HEK293 (cell line): ENCODE results near the gene ZC3H7B.

Experiments
- CTCF ChIA-PET: fragments of 350-600 bp; formaldehyde crosslinking; extraction: SDS; loops from one replicate; lab custom pipeline; 2021; ENCODE audit warnings: antibody characterized with exemption; lab: Yijun Ruan, JAX
- POLR2A ChIA-PET: fragments of 300-600 bp; formaldehyde crosslinking; extraction: SDS; loops from one replicate; lab custom pipeline; 2020; ENCODE audit warnings: antibody characterized with exemption, inconsistent platforms; lab: Yijun Ruan, JAX
- H3K27ac ChIP-seq: fragments of 200-500 bp; sonication (Bioruptor generic); 2 replicates; pipeline ENCODE4 v1.5.1; 2014; ENCODE audit warnings: low read depth, low read length, control low read depth, inconsistent platforms; ENCODE audit errors: extremely low read depth
- H3K36me3 ChIP-seq, 2 experiments: fragments of 200-500 bp in 1 of 2; sonication (Bioruptor generic) in 1 of 2; 1 replicate in 1 of 2; 2 replicates in 1 of 2; pipeline ENCODE4 v1.5.1; 2014 to 2017; ENCODE audit warnings: inconsistent platforms in 2 of 2, low read length in 2 of 2; ENCODE audit not compliant: control insufficient read depth in 2 of 2, insufficient read depth in 1 of 2
- H3K4me1 ChIP-seq: fragments of 200-500 bp; sonication (Bioruptor generic); 2 replicates; pipeline ENCODE4 v1.5.1; 2014; ENCODE audit warnings: mild to moderate bottlenecking, low read length, inconsistent platforms; ENCODE audit not compliant: control insufficient read depth, insufficient read depth
- H3K4me3 ChIP-seq: 2 replicates; pipeline ENCODE4 v1.5.1; 2011; ENCODE audit warnings: low read depth, mild to moderate bottlenecking, control low read depth, low read length, moderate library complexity
- H3K9me3 ChIP-seq: fragments of 200-500 bp; sonication (Bioruptor generic); 2 replicates; pipeline ENCODE4 v1.5.1; 2014; ENCODE audit warnings: low read depth, low read length, inconsistent platforms; ENCODE audit not compliant: control insufficient read depth, insufficient read depth
- GFI1B ChIP-seq: fragments of 450-650 bp; formaldehyde crosslinking; IDR thresholded peaks from 2 replicates; pipeline ENCODE4 v1.5.1; 2016; ENCODE audit warnings: missing biosample characterization, missing genetic modification characterization
- GLIS1 ChIP-seq: fragments of 450-650 bp; formaldehyde crosslinking; IDR thresholded peaks from 2 replicates; pipeline ENCODE4 v1.5.1; 2016; ENCODE audit warnings: missing biosample characterization, missing genetic modification characterization
- HOXA7 ChIP-seq: sonication (generic); formaldehyde crosslinking; IDR thresholded peaks from 2 replicates; pipeline ENCODE4 v1.8.1; 2022; ENCODE audit warnings: missing genetic modification reagents, borderline replicate concordance
- IKZF3 ChIP-seq: fragments of 450-650 bp; IDR thresholded peaks from 2 replicates; pipeline ENCODE4 v1.5.0; 2018; ENCODE audit warnings: missing biosample characterization, mild to moderate bottlenecking, missing genetic modification characterization, moderate library complexity
- MZF1 ChIP-seq: fragments of 450-650 bp; formaldehyde crosslinking; IDR thresholded peaks from 2 replicates; pipeline ENCODE4 v1.5.1; 2017; ENCODE audit warnings: missing biosample characterization, missing genetic modification characterization, borderline replicate concordance
- PRDM1 ChIP-seq: fragments of 450-650 bp; formaldehyde crosslinking; IDR thresholded peaks from 2 replicates; pipeline ENCODE4; 2016; ENCODE audit warnings: missing biosample characterization, missing genetic modification characterization
- PRDM10 ChIP-seq: fragments of 450-650 bp; formaldehyde crosslinking; IDR thresholded peaks from 2 replicates; pipeline ENCODE4 v1.5.1; 2016; ENCODE audit warnings: missing biosample characterization, missing genetic modification characterization
- SCRT2 ChIP-seq: fragments of 450-650 bp; formaldehyde crosslinking; IDR thresholded peaks from 2 replicates; pipeline ENCODE4 v1.5.1; 2016; ENCODE audit warnings: missing biosample characterization, missing genetic modification characterization
- SP2 ChIP-seq: fragments of 450-650 bp; formaldehyde crosslinking; IDR thresholded peaks from 2 replicates; pipeline ENCODE4 v1.5.1; 2016; ENCODE audit warnings: missing biosample characterization, missing genetic modification characterization
- ZBTB17 ChIP-seq: fragments of 450-650 bp; formaldehyde crosslinking; IDR thresholded peaks from 2 replicates; pipeline ENCODE4 v1.5.1; 2016; ENCODE audit warnings: missing biosample characterization, missing genetic modification characterization
- ZNF10 ChIP-seq: fragments of 450-650 bp; formaldehyde crosslinking; IDR thresholded peaks from 2 replicates; pipeline ENCODE4 v1.5.1; 2017; ENCODE audit warnings: missing biosample characterization, missing genetic modification characterization
- ZNF121 ChIP-seq: fragments of 450-650 bp; formaldehyde crosslinking; IDR thresholded peaks from 2 replicates; pipeline ENCODE4 v1.5.1; 2016; ENCODE audit warnings: missing biosample characterization, missing genetic modification characterization
- ZNF292 ChIP-seq: fragments of 450-650 bp; formaldehyde crosslinking; IDR thresholded peaks from 2 replicates; pipeline ENCODE4 v1.5.1; 2016; ENCODE audit warnings: low read depth, missing biosample characterization, missing genetic modification characterization, borderline replicate concordance
- ZNF311 ChIP-seq: fragments of 450-650 bp; formaldehyde crosslinking; IDR thresholded peaks from 2 replicates; pipeline ENCODE4 v1.5.1; 2017; ENCODE audit warnings: missing biosample characterization, missing genetic modification characterization, borderline replicate concordance
- ZNF341 ChIP-seq: fragments of 450-650 bp; formaldehyde crosslinking; IDR thresholded peaks from 2 replicates; pipeline ENCODE4; 2016; ENCODE audit warnings: low read depth, missing biosample characterization, missing genetic modification characterization
- ZNF366 ChIP-seq: fragments of 450-650 bp; formaldehyde crosslinking; conservative IDR thresholded peaks from 2 replicates; pipeline ENCODE4 v1.5.1; 2016; ENCODE audit warnings: missing biosample characterization, missing genetic modification characterization
- ZNF521 ChIP-seq: fragments of 450-650 bp; formaldehyde crosslinking; IDR thresholded peaks from 2 replicates; pipeline ENCODE4 v1.5.1; 2017; ENCODE audit warnings: missing biosample characterization, mild to moderate bottlenecking, missing genetic modification characterization
- ZNF621 ChIP-seq: fragments of 450-650 bp; formaldehyde crosslinking; IDR thresholded peaks from 2 replicates; pipeline ENCODE4 v1.5.1; 2017; ENCODE audit warnings: missing biosample characterization, missing genetic modification characterization

The ZC3H7B gene

GRCh38 chr22:41352058-41352457, 50.7 kb downstream of the ZC3H7B start (continued):
- no peak for TF ChIP-seq HOXA7 (CRISPR knock-in tag)
- 0 out of 2 replicates have a peak, but pooled peaks have one; percentile 8 for TF ChIP-seq PRDM10 (tag by site-specific recombination)
- TF ChIP-seq GFI1B (tag by site-specific recombination), result no peak
- TF ChIP-seq PRDM1 (tag by site-specific recombination), result peak; percentile 22; the same call in 1 of the 2 replicates
- TF ChIP-seq ZNF311, result no peak
- 0 out of 2 replicates have a peak, but pooled peaks have one; percentile 14 for TF ChIP-seq ZNF366 (tag by site-specific recombination)
- TF ChIP-seq ZBTB17 (tag by site-specific recombination), result peak; percentile 68

DNA sequence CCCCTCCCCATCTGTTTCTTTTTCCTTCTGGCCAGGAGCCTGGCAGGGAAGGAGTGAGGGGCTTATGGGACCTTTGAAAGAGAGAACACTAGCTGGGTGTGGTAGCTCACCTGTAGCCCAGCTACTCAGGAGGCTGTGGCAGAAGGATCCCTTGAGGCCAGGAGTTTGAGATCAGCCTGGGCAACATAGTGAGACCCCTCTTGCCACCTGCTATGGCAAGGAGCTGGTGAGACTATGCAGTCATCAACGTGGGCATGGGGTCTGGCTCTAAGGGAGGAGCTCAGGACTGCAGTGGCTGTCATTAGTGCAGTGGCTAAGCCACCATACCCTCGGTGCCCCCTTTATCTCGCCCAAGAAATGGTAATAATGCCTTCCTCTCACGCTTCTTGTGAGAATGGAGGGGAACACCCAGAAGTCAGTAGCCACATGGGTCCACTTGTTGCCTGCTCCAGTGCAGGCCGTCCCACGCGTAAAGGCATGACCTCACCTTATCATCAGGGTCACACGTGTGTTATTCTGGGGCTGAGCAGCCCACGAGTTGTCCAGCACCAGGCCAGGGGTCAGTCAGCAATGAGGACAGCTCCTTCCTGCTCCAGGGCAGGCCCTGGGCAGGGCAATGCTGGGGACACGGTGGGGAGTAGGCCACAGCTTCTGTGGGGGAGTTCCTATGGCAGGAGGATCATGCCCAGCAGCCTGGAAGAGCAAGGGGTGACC, 52.7 kb downstream of the ZC3H7B start:
- H3K9me3 ChIP-seq, result no peaks in the 10 kb centered on the region
- POLR2A ChIA-PET, result interaction anchor here (0.7 to 2.5 kb wide), 3 partner anchors 11 to 27 kb away, joined by 3 to 8 read pairs (median 4); partner anchors contain the start of gene TEF
- CTCF ChIA-PET, result interaction anchor here (0.7 kb wide), 1 partner anchor 694 kb away, joined by 3 read pairs; no protein-coding TSS in a partner anchor
- H3K4me1 ChIP-seq, result no peaks in the 10 kb centered on the region
- H3K36me3 ChIP-seq, result peaks cover 0 to 94% of the 10 kb centered on the region in 2 experiments; a peak in 2 of 3 replicates
- no peak overlapping the region; the same call in 1 of the 2 replicates for H3K27ac ChIP-seq
- H3K4me3 ChIP-seq, result no peak overlapping the region
- peak; percentile 87 for TF ChIP-seq SCRT2 (tag by site-specific recombination)
- TF ChIP-seq ZNF121 (tag by site-specific recombination), result peak; percentile 76
- no peak for TF ChIP-seq ZNF292 (tag by site-specific recombination)

DNA sequence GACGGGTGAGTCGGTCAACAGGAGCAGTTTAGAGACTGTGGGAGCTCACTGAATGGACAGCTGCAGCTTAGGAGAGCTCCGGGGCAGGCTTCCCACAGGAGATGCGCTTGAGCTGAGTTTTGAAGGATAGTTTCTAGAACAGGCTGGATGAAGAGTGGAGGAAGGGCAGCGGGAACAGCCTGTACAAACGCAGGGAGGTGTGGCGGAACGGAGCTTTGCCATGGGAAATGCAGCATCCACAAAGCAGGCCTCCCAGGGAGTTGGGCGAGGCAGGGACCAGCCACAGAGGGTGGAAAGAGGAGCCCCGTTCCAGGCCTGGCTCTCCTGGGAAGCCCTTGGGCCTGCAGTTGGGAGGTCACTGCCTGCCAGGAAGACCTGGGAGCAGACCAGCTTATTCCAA, 53.7 kb downstream of the ZC3H7B start:
- ChIA-PET POLR2A (interaction anchor here (1.4 to 2.5 kb wide), 2 partner anchors 12 to 26 kb away, joined by 4 to 8 read pairs; partner anchors contain the start of gene TEF), CTCF (interaction anchor here (0.8 kb wide), 1 partner anchor 9 kb away, joined by 4 read pairs; no protein-coding TSS in a partner anchor)
- no peaks in the 10 kb centered on the region for H3K9me3 ChIP-seq
- no peak for TF ChIP-seq ZNF121 (tag by site-specific recombination)
- no peak for TF ChIP-seq ZNF621 (tag by site-specific recombination)
- no peak for TF ChIP-seq ZNF10
- no peak for TF ChIP-seq ZNF521 (tag by site-specific recombination)
- TF ChIP-seq ZNF341 (tag by site-specific recombination), result peak; percentile 57
- 0 out of 2 replicates have a peak, but pooled peaks have one; percentile 9 for TF ChIP-seq IKZF3 (tag by site-specific recombination)
- TF ChIP-seq SP2 (tag by site-specific recombination), result no peak
- TF ChIP-seq MZF1 (tag by site-specific recombination), result no peak
- TF ChIP-seq GLIS1 (tag by site-specific recombination), result peak; percentile 49; the same call in 1 of the 2 replicates
- H3K27ac ChIP-seq, result no peak overlapping the region; the same call in 1 of the 2 replicates
- H3K36me3 ChIP-seq, result peaks cover 0 to 85% of the 10 kb centered on the region in 2 experiments; a peak in 2 of 3 replicates
- H3K4me1 ChIP-seq, result no peaks in the 10 kb centered on the region
- H3K4me3 ChIP-seq, result no peak overlapping the region
